H1 (cell line): ENCODE results near the gene TNRC6A. TPM values are rescaled to one million over a fixed set of nuclear protein-coding genes. Genes with fewer than 3 reads are reported as not detected.

ENCODE experiments used
- ASH2L ChIP-seq: fragments of 200-600, 300-600 bp; sonication (generic); IDR thresholded peaks from one replicate; pipeline ENCODE4 v1.7.1; 2017; ENCODE audit warnings: low read length
- CTBP2 ChIP-seq: IDR thresholded peaks from 2 replicates; pipeline ENCODE4 v1.7.0; 2011; ENCODE audit warnings: borderline replicate concordance, mild to moderate bottlenecking, moderate library complexity, mixed read lengths, low read length; ENCODE audit not compliant: insufficient read depth, insufficient read length
- EZH2 ChIP-seq: fragments of 200-600 bp; sonication (generic); IDR thresholded peaks from 2 replicates; pipeline ENCODE4 v1.7.1; 2012; ENCODE audit warnings: low read depth, mild to moderate bottlenecking, moderate library complexity, low read length, inconsistent platforms; ENCODE audit not compliant: severe bottlenecking
- RAD21 ChIP-seq, 2 experiments: IDR thresholded peaks in 1 of 2; conservative IDR thresholded peaks in 1 of 2; 2 replicates each; pipeline ENCODE4 v1.6.1; 2011; ENCODE audit warnings: low read depth in 2 of 2, low read length in 2 of 2, improper control_type of control experiment in 1 of 2, inconsistent platforms in 1 of 2, mild to moderate bottlenecking in 1 of 2, moderate library complexity in 1 of 2
- SP2 ChIP-seq: IDR thresholded peaks from 2 replicates; pipeline ENCODE4 v1.6.1; 2012; ENCODE audit warnings: mild to moderate bottlenecking, low read length, inconsistent platforms
- TAF7 ChIP-seq: optimal IDR thresholded peaks from 2 replicates; pipeline ENCODE3; 2011; ENCODE audit warnings: low read depth, mild to moderate bottlenecking, inconsistent platforms, low read length, moderate library complexity, borderline replicate concordance
- TCF12 ChIP-seq: IDR thresholded peaks from 2 replicates; pipeline ENCODE4 v1.6.1; 2011; ENCODE audit warnings: low read depth, mild to moderate bottlenecking, low read length
- YY1 ChIP-seq: IDR thresholded peaks from 2 replicates; pipeline ENCODE4 v1.6.1; 2011; ENCODE audit warnings: low read depth, mild to moderate bottlenecking, low read length
- polyA plus RNA-seq, 7 experiments: library from polyadenylated mRNA; depleted of rRNA in 3 of 7; stranded (reverse) in 5 of 7; unstranded in 2 of 7; fragments of >200 nt in 5 of 7; fragments of 200-250 nt in 2 of 7; gene quantifications; 1 replicate in 5 of 7; 2 replicates in 1 of 7; 4 replicates in 1 of 7; pipeline versions ENCODE4 v1.2.1 to v1.2.3, GENCODE V29; 2011 to 2013; ENCODE audit warnings: missing spikeins in 2 of 7, mixed read lengths in 2 of 7
- total RNA-seq: library from RNA; stranded (reverse); fragmentation: NEBNext Ultra II Directional; extraction: Animal tissue kit (Norgen Biotek cat#: 25700); gene quantifications from 2 replicates; pipeline ENCODE4 v1.2.1, GENCODE V29; 2021

Gene TNRC6A
- total and polyA plus RNA-seq, 2 of the 8 experiments (the other 6 are each of a cell fraction or from before 2014, with no cell fraction given): 67.6 to 103 TPM

GRCh38 chr16:24845726-24846547 is 116.5 kb downstream of the TNRC6A start, which contains the start of gene SLC5A11 (continued):
- TF ChIP-seq EZH2 (no peak), CTBP2 (no peak), ASH2L (no peak), YY1 (no peak), SP2 (no peak), RAD21 (IDR thresholded peaks at IDR 0.05 in 1 of 2, conservative IDR thresholded peaks at IDR 0.05 in 1 of 2; ENCODE audit: low read depth in 2 of 2, low read length in 2 of 2) (no peak), TAF7 (no peak), TCF12 (no peak)
